ENCODE measurements around the gene IP6K1.
"Not testable (repeated sequence)": the region's sequence is repeated elsewhere in the genome, so short reads cannot be mapped to it uniquely, and the experiment has no call there.

The IP6K1 gene

GRCh38 chr3:49761661-49762060 lies 24.7 kb downstream of the IP6K1 start:
- no peak for DNase-seq

GRCh38 chr3:49759226-49759625 lies 27.1 kb downstream of the IP6K1 start:
- DNase-seq: no peak

- no peak for DNase-seq
Measured at GRCh38 chr3:49757197-49757596, 29.1 kb downstream of the IP6K1 start.

- no peak for DNase-seq
Measured at GRCh38 chr3:49756036-49756435, 30.3 kb downstream of the IP6K1 start.

- DNase-seq: no peak
Measured at GRCh38 chr3:49754536-49754935, 31.8 kb downstream of the IP6K1 start.

GRCh38 chr3:49751501-49751900 lies 34.8 kb downstream of the IP6K1 start:
- no peak for DNase-seq

- no peak for DNase-seq
Measured at GRCh38 chr3:49750056-49750455, 36.3 kb downstream of the IP6K1 start.

- DNase-seq: not testable (repeated sequence)
Measured at GRCh38 chr3:49748874-49749273, 37.5 kb downstream of the IP6K1 start.

GRCh38 chr3:49747792-49748480 lies 38.4 kb downstream of the IP6K1 start:
- no peak for DNase-seq

- DNase-seq: no peak
Measured at GRCh38 chr3:49745986-49746385, 40.4 kb downstream of the IP6K1 start.

GRCh38 chr3:49740427-49740826 lies 45.9 kb downstream of the IP6K1 start:
- DNase-seq: no peak

GRCh38 chr3:49738067-49738713 lies 48.2 kb downstream of the IP6K1 start:
- no peak for DNase-seq

GRCh38 chr3:49734752-49735151 lies 51.6 kb downstream of the IP6K1 start:
- no peak for DNase-seq

- no peak for DNase-seq
Measured at GRCh38 chr3:49733551-49733950, 52.8 kb downstream of the IP6K1 start.

- no peak for DNase-seq
Measured at GRCh38 chr3:49732597-49732996, 53.7 kb downstream of the IP6K1 start.

GRCh38 chr3:49729966-49730609 lies 56.3 kb downstream of the IP6K1 start:
- no peak for DNase-seq

GRCh38 chr3:49727924-49728361 lies 58.4 kb downstream of the IP6K1 start:
- DNase-seq: no peak

- DNase-seq: no peak
Measured at GRCh38 chr3:49727154-49727923, 59.0 kb downstream of the IP6K1 start.

GRCh38 chr3:49725906-49726681 lies 60.2 kb downstream of the IP6K1 start:
- DNase-seq: no peak

- DNase-seq: peak; percentile 32
Measured at GRCh38 chr3:49724586-49724985, 61.8 kb downstream of the IP6K1 start.

GRCh38 chr3:49723628-49724551 lies 62.5 kb downstream of the IP6K1 start, which contains the start of gene GMPPB:
Gene GMPPB (minus strand): TSS chr3:49723951. CDS start chr3:49723726, 225 bp downstream.
- peak; percentile 90 for DNase-seq

Data from effector CD4-positive, alpha-beta T cell (primary cell).